Measurements from ENCODE around the gene OR52B6.

Gene OR52B6, protein sequence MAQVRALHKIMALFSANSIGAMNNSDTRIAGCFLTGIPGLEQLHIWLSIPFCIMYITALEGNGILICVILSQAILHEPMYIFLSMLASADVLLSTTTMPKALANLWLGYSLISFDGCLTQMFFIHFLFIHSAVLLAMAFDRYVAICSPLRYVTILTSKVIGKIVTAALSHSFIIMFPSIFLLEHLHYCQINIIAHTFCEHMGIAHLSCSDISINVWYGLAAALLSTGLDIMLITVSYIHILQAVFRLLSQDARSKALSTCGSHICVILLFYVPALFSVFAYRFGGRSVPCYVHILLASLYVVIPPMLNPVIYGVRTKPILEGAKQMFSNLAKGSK

DNA sequence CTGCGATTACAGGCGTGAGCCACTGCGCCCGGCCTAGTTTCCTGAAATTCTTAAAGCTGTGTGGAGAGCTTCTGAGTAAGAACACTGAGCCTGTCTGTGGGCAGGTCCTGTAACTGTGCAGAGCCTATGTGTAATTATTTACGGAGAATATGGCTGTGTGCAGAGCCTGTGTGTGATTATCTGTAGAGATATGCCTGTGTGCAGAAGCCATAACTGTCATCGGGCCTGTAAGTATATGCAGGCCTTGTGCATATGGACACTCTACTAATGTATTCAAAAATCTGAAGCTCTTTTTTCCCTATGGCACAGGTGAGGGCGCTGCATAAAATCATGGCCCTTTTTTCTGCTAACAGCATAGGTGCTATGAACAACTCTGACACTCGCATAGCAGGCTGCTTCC lies at the start of gene OR52B6:
Gene OR52B6 (plus strand): TSS at position 301 of the 400 bp plus-strand sequence. CDS start 0 bp downstream, at position 301.
- intact Hi-C loops (cut with micrococcal nuclease): no loop called here

DNA sequence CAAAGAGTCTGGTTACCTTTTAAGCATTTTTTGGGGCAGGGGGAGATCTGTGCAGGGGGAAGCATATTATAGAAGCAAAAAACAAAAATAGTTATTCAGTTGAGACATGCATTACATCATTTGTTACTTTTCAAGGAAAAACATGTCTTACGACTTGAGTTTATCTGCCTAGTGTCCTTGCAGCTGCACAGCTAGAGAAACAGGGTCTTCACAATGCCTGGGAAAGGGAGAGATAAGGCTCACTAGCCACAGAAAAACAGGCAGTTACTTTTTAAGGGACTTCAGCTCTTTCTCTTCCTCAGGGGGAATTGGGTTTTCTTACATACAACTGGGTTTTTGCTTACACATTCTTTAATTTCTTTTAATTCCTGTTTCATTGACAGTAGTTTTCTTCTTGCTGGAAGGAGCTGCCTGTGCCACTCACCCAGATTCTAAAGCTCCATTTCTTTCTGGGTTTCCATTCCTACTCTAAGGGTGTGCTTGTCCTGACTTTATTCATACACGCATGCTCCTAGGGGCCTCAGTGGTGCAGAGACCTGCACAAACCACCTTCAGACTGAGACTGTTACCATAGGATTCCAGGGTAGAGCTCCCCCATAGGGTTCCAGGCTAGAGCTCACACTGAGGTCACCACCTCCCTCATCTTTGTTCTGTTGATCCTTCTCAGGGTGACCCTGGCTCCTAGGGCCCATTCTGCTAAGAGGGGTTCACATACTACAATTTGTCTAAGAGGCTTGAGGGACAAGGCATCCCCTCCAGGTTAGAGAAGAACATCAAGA lies 49.4 kb upstream of the OR52B6 start:
- Mint-ChIP-seq H3K27ac (no peak overlapping the region), H3K36me3 (ENCODE audit: low read depth) (no peaks in the 10 kb centered on the region), H3K4me1 (ENCODE audit: low read depth) (no peaks in the 10 kb centered on the region), H3K9me3 (no peaks in the 10 kb centered on the region), H3K4me3 (no peak overlapping the region), H3K27me3 (no peaks in the 10 kb centered on the region)
- intact Hi-C loops (cut with micrococcal nuclease): no loop called here

More for the DNA sequence above, at the start of gene OR52B6:
- Mint-ChIP-seq H3K36me3 (ENCODE audit: low read depth) (no peaks in the 10 kb centered on the region), H3K27me3 (no peaks in the 10 kb centered on the region), H3K4me3 (no peak within 1 kb of the TSS), H3K9me3 (no peaks in the 10 kb centered on the region), H3K27ac (no peak within 1 kb of the TSS), H3K4me1 (ENCODE audit: low read depth) (no peaks in the 10 kb centered on the region)

DNA sequence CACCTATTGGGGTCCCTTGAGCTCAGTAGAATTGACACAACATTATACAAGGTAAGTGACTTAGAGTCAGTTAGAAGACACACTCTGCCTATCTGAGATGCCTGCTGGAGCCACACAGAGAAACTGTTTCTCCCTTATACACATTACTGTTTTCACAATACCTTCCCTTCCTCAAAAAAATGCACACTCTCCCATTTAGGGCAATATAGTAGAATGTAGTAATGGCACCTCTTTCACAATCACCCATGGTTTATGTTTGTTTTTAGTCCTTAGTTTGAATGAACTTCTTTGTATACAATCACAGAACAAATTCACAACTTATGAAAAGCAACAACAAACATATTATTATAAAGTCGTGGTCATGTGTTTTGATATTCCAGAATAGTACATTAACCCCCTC lies 46.6 kb upstream of the OR52B6 start:
- no peaks in the 10 kb centered on the region for H3K9me3 Mint-ChIP-seq
- intact Hi-C loops (cut with micrococcal nuclease): no loop called here
- no peaks in the 10 kb centered on the region for H3K27me3 Mint-ChIP-seq
- H3K27ac Mint-ChIP-seq: no peak overlapping the region
- no peak overlapping the region for H3K4me3 Mint-ChIP-seq
- H3K36me3 Mint-ChIP-seq (ENCODE audit: low read depth): no peaks in the 10 kb centered on the region
- no peaks in the 10 kb centered on the region for H3K4me1 Mint-ChIP-seq (ENCODE audit: low read depth)

DNA sequence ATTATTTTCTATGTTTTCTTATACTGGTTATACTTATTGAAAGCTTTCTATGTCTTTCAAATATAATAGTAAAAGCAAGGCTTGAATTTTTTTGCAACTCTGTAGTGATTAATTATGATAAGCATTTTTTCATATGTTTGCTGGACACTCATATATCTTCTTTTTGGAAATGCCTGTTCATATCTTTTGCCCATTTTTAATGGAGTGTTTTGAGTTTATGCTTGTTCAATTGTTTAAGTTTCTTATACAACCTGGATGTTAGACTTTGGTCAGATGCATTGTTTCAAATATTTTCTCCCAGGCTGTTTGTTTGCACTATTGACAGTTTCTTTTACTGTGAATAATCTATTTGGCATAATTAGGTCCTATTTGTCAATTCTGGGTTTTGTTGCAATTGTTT lies 44.2 kb upstream of the OR52B6 start:
- H3K4me1 Mint-ChIP-seq (ENCODE audit: low read depth): no peaks in the 10 kb centered on the region
- no peaks in the 10 kb centered on the region for H3K36me3 Mint-ChIP-seq (ENCODE audit: low read depth)
- no peak overlapping the region for H3K27ac Mint-ChIP-seq
- intact Hi-C loops (cut with micrococcal nuclease): no loop called here
- H3K9me3 Mint-ChIP-seq: no peaks in the 10 kb centered on the region
- H3K27me3 Mint-ChIP-seq: no peaks in the 10 kb centered on the region
- no peak overlapping the region for H3K4me3 Mint-ChIP-seq

DNA sequence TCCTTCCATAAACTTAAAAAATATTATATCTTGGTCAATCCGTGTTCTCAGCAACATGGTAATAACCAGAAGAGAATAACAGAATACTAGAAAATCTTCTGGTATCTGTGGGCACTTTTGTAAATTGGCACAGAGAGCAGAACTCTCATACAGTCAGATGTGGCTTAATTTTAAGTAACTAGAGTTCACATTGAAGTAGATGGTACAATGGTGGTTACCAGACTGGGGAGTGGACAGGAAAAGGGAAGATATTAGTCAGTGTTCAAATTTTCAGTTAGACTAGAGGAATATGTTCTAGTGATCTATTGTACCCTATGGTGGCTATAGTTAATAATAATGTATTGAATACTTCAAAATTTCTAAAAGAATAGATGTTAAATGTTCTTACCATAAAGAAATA lies 39.2 kb upstream of the OR52B6 start:
- intact Hi-C loops (cut with micrococcal nuclease): no loop called here
- no peaks in the 10 kb centered on the region for H3K27me3 Mint-ChIP-seq
- H3K9me3 Mint-ChIP-seq: no peaks in the 10 kb centered on the region
- no peak overlapping the region for H3K4me3 Mint-ChIP-seq
- no peaks in the 10 kb centered on the region for H3K36me3 Mint-ChIP-seq (ENCODE audit: low read depth)
- H3K4me1 Mint-ChIP-seq (ENCODE audit: low read depth): no peaks in the 10 kb centered on the region
- H3K27ac Mint-ChIP-seq: no peak overlapping the region

DNA sequence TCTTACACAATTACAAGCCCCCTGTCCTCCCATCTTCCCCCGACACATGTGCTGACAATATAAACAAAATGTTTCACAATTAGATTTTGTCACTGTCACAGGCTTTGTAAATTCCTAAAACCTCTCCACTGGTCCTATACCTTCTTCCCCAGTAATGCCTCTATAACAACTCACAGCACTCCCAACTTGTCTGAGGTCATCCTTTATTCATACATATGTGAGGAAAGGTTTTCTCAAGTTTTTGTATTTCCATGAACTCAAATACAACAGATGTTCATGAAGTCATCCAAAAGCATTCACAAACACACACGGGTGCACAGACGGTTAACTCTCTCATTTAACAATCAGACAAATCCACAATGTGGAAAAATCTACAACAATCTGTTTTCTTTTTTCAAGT lies 34.2 kb upstream of the OR52B6 start:
- no peaks in the 10 kb centered on the region for H3K27me3 Mint-ChIP-seq

DNA sequence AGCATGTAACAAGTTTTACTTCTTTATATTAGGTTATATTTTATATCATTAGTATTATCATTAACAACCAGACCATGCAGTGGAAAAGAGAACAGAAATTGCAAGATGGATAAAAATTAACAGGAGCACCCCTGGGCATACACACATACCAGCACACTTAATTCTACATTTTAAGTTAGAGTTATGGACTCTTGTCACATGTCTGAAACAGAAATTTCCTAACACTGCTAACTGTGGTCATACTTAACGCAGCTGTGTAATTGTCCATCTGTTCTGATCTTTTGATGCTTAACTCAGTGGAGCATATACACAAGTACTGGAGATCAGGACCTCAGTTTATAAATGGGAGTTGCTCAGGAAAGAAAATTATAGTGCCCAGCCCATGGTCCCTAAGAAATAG lies 32.7 kb upstream of the OR52B6 start:
- H3K4me1 Mint-ChIP-seq (ENCODE audit: low read depth): no peaks in the 10 kb centered on the region
- no peak overlapping the region for H3K4me3 Mint-ChIP-seq
- no peaks in the 10 kb centered on the region for H3K9me3 Mint-ChIP-seq
- intact Hi-C loops (cut with micrococcal nuclease): no loop called here
- H3K27me3 Mint-ChIP-seq: no peaks in the 10 kb centered on the region
- H3K27ac Mint-ChIP-seq: no peak overlapping the region
- no peaks in the 10 kb centered on the region for H3K36me3 Mint-ChIP-seq (ENCODE audit: low read depth)

More for the DNA sequence above, 34.2 kb upstream of the OR52B6 start:
- H3K4me3 Mint-ChIP-seq: no peak overlapping the region
- intact Hi-C loops (cut with micrococcal nuclease): no loop called here
- no peaks in the 10 kb centered on the region for H3K36me3 Mint-ChIP-seq (ENCODE audit: low read depth)
- H3K27ac Mint-ChIP-seq: no peak overlapping the region
- H3K9me3 Mint-ChIP-seq: no peaks in the 10 kb centered on the region
- H3K4me1 Mint-ChIP-seq (ENCODE audit: low read depth): no peaks in the 10 kb centered on the region

DNA sequence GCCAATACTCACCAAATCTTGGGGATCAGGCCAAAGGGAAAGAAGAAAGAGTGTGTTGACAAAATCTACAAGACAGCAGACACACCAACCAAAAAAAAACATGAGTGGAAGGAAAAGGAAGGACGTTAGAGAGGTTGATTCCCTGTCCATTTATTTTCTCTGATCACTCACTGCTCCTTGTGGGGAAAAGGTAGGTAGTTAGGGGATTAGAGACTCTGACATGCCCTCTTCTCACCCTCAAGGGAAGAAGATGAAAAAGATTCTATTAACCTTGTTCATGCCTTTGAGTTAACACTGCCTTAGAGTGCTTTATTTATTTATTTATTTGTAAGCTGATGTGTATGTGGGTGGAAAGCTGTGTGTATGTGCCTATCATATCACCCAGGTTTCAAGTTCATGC lies 32.2 kb upstream of the OR52B6 start, which contains the start of gene OR52H1:
Gene OR52H1 (minus strand): TSS at position 101 of the 400 bp plus-strand sequence. CDS start 3,035 bp downstream, outside the sequence.
- Mint-ChIP-seq H3K4me3 (no peak within 1 kb of the TSS), H3K36me3 (ENCODE audit: low read depth) (no peaks in the 10 kb centered on the region), H3K9me3 (no peaks in the 10 kb centered on the region), H3K4me1 (ENCODE audit: low read depth) (no peaks in the 10 kb centered on the region), H3K27ac (no peak within 1 kb of the TSS), H3K27me3 (no peaks in the 10 kb centered on the region)
- intact Hi-C loops (cut with micrococcal nuclease): no loop called here

DNA sequence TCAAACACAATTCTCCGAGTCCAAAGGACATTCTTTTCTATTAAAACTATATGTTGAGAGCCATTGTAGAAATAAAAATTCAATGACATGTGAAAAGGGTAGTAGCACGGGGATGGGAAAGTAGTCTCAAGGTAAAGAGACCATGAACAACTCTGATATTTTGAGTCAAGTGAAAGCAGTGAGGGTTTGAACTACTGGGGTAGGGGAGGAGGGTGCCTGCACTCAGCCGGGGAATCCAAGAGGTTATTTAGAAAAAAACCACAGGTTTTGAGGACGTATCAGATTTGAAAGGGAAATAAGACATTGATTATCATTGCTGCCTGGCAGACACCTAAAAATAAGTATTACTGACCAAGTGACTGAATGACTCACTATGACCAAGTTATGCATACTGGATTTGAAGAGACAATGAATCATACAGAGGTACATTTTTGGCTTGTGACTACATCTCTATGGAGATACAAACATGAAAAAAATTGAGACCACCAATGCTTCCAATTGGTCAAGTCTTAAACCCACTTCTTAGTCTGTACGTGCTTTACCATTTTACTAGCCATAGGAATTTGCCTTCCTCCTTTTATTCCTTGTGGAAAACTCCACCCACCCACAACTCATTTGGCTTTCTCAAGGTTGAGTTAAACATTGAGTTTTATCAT lies 30.1 kb upstream of the OR52B6 start:
- intact Hi-C loops (cut with micrococcal nuclease): no loop called here
- no peaks in the 10 kb centered on the region for H3K36me3 Mint-ChIP-seq (ENCODE audit: low read depth)
- no peaks in the 10 kb centered on the region for H3K27me3 Mint-ChIP-seq

DNA sequence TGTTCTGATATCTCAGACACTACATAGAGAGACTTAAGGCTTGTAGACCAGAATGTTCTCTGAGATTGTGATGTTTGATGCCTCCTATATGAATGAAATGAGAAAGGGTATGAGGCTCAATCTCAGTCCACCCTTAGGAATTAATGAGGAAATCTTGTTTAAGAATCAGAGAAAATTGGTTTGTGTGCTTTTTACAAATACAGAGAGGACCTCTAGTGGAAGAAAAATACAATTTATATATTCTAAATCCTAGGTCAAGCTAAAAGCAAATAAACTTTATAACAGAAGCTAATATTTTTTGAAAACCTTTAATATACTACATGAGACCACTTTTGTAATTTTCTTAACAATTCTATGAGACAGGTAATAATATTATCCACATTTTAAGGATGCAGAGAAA lies 27.3 kb upstream of the OR52B6 start:
- H3K9me3 Mint-ChIP-seq: no peaks in the 10 kb centered on the region
- H3K4me3 Mint-ChIP-seq: no peak overlapping the region
- no peak overlapping the region for H3K27ac Mint-ChIP-seq
- no peaks in the 10 kb centered on the region for H3K36me3 Mint-ChIP-seq (ENCODE audit: low read depth)
- no peaks in the 10 kb centered on the region for H3K4me1 Mint-ChIP-seq (ENCODE audit: low read depth)
- intact Hi-C loops (cut with micrococcal nuclease): no loop called here
- no peaks in the 10 kb centered on the region for H3K27me3 Mint-ChIP-seq

More for the DNA sequence above, 30.1 kb upstream of the OR52B6 start:
- H3K27ac Mint-ChIP-seq: no peak overlapping the region
- no peaks in the 10 kb centered on the region for H3K9me3 Mint-ChIP-seq
- no peaks in the 10 kb centered on the region for H3K4me1 Mint-ChIP-seq (ENCODE audit: low read depth)
- no peak overlapping the region for H3K4me3 Mint-ChIP-seq

DNA sequence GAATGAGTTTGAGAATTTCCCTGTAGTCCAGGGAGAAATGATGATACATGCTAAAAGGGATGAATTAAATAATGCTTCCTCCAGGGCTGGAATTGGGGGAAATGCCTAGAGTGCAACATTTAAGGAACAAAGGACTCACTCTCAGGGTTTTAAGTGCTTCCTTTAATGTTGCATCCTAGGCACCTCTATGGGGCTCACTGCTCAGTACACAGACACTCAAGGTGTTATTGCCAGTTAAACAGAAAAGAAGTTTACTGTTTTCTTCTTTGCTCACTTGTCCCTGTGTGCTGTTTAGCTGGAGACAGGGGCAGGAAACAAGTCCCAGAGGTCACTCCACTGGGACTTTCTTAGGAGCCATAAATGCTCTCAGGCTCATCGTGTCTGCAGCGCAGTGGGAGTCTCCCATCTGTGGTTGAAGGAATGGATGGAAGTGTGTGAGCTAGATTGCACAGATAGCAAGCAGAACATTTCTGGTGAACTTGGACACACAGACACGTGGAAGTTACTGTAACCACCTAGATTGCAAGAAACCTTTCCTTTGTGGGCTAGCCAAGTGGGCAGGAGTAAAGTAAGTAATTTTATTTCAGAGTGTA lies 24.0 kb upstream of the OR52B6 start:
- Mint-ChIP-seq H3K36me3 (ENCODE audit: low read depth) (no peaks in the 10 kb centered on the region), H3K9me3 (no peaks in the 10 kb centered on the region), H3K4me1 (ENCODE audit: low read depth) (no peaks in the 10 kb centered on the region), H3K27me3 (no peaks in the 10 kb centered on the region), H3K4me3 (no peak overlapping the region), H3K27ac (no peak overlapping the region)
- intact Hi-C loops (cut with micrococcal nuclease): no loop called here

DNA sequence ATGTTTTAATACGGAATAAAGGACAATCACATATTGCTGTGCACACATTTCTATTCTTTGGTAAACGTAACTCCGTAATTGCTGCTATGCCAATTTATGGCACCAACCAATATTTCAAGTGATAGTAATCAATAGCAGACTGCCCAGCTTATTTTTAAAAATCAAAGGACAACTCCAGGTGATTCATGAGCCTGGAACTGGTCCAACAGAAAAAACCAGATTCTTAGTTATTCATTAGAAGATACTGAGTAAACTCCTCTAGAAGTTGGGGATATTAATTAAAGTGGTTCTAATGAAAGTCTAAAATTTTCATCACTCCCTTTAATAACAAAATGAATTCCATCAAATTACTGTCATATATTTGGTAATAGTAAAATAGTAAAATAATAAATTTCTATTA lies 22.9 kb upstream of the OR52B6 start:
- Mint-ChIP-seq H3K4me1 (ENCODE audit: low read depth) (no peaks in the 10 kb centered on the region), H3K27ac (no peak overlapping the region), H3K4me3 (no peak overlapping the region), H3K9me3 (no peaks in the 10 kb centered on the region), H3K36me3 (ENCODE audit: low read depth) (no peaks in the 10 kb centered on the region), H3K27me3 (no peaks in the 10 kb centered on the region)
- intact Hi-C loops (cut with micrococcal nuclease): no loop called here

DNA sequence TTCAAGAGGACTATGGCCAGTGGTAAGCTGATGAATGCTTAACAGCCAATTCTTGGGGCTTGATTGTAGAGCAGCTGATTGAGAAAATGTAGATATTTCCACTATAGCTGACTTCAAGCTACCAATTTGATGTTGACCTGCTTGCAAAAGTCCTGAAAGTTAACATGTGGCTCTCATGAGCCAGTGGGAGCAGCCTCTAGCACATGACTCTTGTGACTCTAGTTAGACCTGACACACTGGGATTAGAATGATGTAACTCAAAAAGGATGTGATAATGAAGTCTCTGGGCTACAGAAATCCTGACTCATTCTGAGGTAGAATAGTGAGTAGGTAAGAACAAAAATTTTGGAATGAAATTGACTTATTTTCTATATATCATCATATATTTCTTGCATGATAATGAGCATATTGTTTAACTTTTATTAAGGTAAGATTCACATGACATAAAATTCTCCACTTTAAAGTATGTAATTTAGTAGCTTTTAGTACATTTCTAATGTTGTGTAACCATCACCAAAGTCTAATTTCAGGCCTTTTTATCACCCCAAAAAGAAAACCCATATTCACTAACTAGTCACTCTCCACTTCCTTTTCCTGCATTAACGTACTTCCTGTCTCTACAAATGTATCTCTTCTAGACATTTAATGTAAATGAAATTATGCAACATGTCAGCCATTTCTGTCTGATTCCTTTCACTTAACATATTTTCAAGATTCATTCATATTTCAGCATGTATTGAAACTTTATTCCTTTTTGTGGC lies 16.2 kb upstream of the OR52B6 start:
- no peak overlapping the region for H3K27ac Mint-ChIP-seq
- intact Hi-C loops (cut with micrococcal nuclease): no loop called here
- no peaks in the 10 kb centered on the region for H3K36me3 Mint-ChIP-seq (ENCODE audit: low read depth)
- H3K9me3 Mint-ChIP-seq: peaks cover 26% of the 10 kb centered on the region
- H3K4me3 Mint-ChIP-seq: no peak overlapping the region
- H3K4me1 Mint-ChIP-seq (ENCODE audit: low read depth): no peaks in the 10 kb centered on the region
- no peaks in the 10 kb centered on the region for H3K27me3 Mint-ChIP-seq

Data from dendritic cell treated with granulocyte-macrophage colony-stimulating factor and Interleukin-4, amounts not matched to agents 40 ng/mL and 50 ng/mL, for 4 days (primary cell).